SIG-M5 treated with dmso at 0.1 percent for 504 hours (cell line): ENCODE measurements around the gene PLA2G15.

Experiments
- DNase-seq: peaks from one replicate; lab custom pipeline; 2025; ENCODE audit not compliant: unreplicated experiment; lab: John Stamatoyannopoulos, UW

Gene PLA2G15

GRCh38 chr16:68297908-68298307 is 52.7 kb downstream of the PLA2G15 start:
- no peak for DNase-seq

- DNase-seq: no peak
Observed at GRCh38 chr16:68298312-68298711, 53.1 kb downstream of the PLA2G15 start.

- no peak for DNase-seq
Observed at GRCh38 chr16:68298907-68299561, 53.9 kb downstream of the PLA2G15 start.

- DNase-seq: no peak
Observed at GRCh38 chr16:68299571-68300453, 54.6 kb downstream of the PLA2G15 start.

- no peak for DNase-seq
Observed at GRCh38 chr16:68300734-68301459, 55.7 kb downstream of the PLA2G15 start.

- no peak for DNase-seq
Observed at GRCh38 chr16:68306633-68307032, 61.5 kb downstream of the PLA2G15 start.

- DNase-seq: no peak
Observed at GRCh38 chr16:68309799-68310198, 64.6 kb downstream of the PLA2G15 start.

GRCh38 chr16:68310437-68310773 is 65.2 kb downstream of the PLA2G15 start:
- DNase-seq: peak; percentile 61
